Measurements from ENCODE around the gene PLCB3.

- no peak for TF ChIP-seq CTCF (conservative IDR thresholded peaks at IDR 0.05; ENCODE audit: low read depth, low read length)
- no peak for TF ChIP-seq EZH2phosphoT487 (IDR thresholded peaks at IDR 0.05; ENCODE audit: borderline replicate concordance, low read length)
Measured at GRCh38 chr11:64260147-64260708, 8.9 kb downstream of the PLCB3 start.
